ENCODE data around the gene USF1. TPM values are rescaled to one million over a fixed set of nuclear protein-coding genes. Genes with fewer than 3 reads are reported as not detected.
"Not testable (repeated sequence)": the region's sequence is repeated elsewhere in the genome, so short reads cannot be mapped to it uniquely, and the experiment has no call there.

USF1 gene
- total RNA-seq, 5 donors from 2014 or later (not counting 1 experiment from before 2014, with no cell fraction given): 65.4 to 96.1 (median 92.2) TPM

- no peak overlapping the region for H3K27ac ChIP-seq (ENCODE audit: low read length)
- CTCF ChIA-PET: interaction anchor here (0.5 to 2.5 kb wide), 19 partner anchors 10 to 679 kb away, joined by 3 to 23 read pairs (median 4); partner anchors contain the start of genes KLHDC9 (in 2 of the 2), ARHGAP30 (in 1 of the 2), F11R (in 1 of the 2) and USF1 (in 1 of the 2)
- peak overlapping the region; percentile 53 to 69 for H3K27ac Mint-ChIP-seq
Measured at GRCh38 chr1:160997323-160998038, 48.3 kb downstream of the USF1 start.

GRCh38 chr1:160996178-160996577 is 49.6 kb downstream of the USF1 start:
- Mint-ChIP-seq H3K9me3 (no peaks in the 10 kb centered on the region), H3K27ac (no peak overlapping the region), H3K4me3 (no peak overlapping the region), H3K4me1 (peaks cover 5 to 8% (median 5%) of the 10 kb centered on the region in 3 donors), H3K36me3 (peaks cover 23% of the 10 kb centered on the region), H3K27me3 (no peaks in the 10 kb centered on the region)
- CTCF ChIA-PET: interaction anchor here (0.7 to 2.2 kb wide), 6 partner anchors 25 to 905 kb away, joined by 3 to 7 read pairs (median 4); partner anchors contain the start of gene F11R (in 1 of the 2)
- WGBS (ENCODE audit: insufficient coverage): no CpG with 5 or more reads among the region's 3 CpGs
- H3K9me3 ChIP-seq: no peaks in the 10 kb centered on the region
- DNase-seq (no peak), ATAC-seq (replicated peaks in 1 of 4) (no peak)
- H3K27me3 ChIP-seq (replicated peaks in 1 of 2; ENCODE audit: control insufficient read depth in 2 of 2, extremely low read depth in 1 of 2, insufficient read depth in 2 of 2, low read length in 1 of 2): no peaks in the 10 kb centered on the region
- peaks cover 0 to 4% of the 10 kb centered on the region in 2 experiments for H3K4me1 ChIP-seq (ENCODE audit: control insufficient read depth in 1 of 2, extremely low read depth in 1 of 2, insufficient read depth in 2 of 2, low read length in 2 of 2)
- peaks cover 6 to 28% of the 10 kb centered on the region in 2 donors for H3K36me3 ChIP-seq (ENCODE audit: control insufficient read depth in 2 of 2, extremely low read depth in 1 of 2, insufficient read depth in 1 of 2, low read length in 1 of 2)
- no peak overlapping the region for H3K27ac ChIP-seq (ENCODE audit: low read length)
- POLR2A ChIA-PET: no interaction called here
- no peak overlapping the region for H3K4me3 ChIP-seq (ENCODE audit: control insufficient read depth in 1 of 2, extremely low read depth in 1 of 2, low read length in 1 of 2)

More at GRCh38 chr1:160997323-160998038, 48.3 kb downstream of the USF1 start:
- Histone ChIP-seq H3K4me1 (ENCODE audit: control insufficient read depth in 1 of 2, extremely low read depth in 1 of 2, insufficient read depth in 2 of 2, low read length in 2 of 2) (peaks cover 0 to 4% of the 10 kb centered on the region in 2 experiments), H3K36me3 (ENCODE audit: control insufficient read depth in 2 of 2, extremely low read depth in 1 of 2, insufficient read depth in 1 of 2, low read length in 1 of 2) (peaks cover 6 to 28% of the 10 kb centered on the region in 2 donors), H3K27me3 (replicated peaks in 1 of 2; ENCODE audit: control insufficient read depth in 2 of 2, extremely low read depth in 1 of 2, insufficient read depth in 2 of 2, low read length in 1 of 2) (no peaks in the 10 kb centered on the region), H3K9me3 (no peaks in the 10 kb centered on the region), H3K4me3 (ENCODE audit: control insufficient read depth in 1 of 2, extremely low read depth in 1 of 2, low read length in 1 of 2) (no peak overlapping the region)
- POLR2A ChIA-PET: interaction anchor here in 1 of 2 donors (0.6 to 1.0 kb wide), 3 partner anchors 24 to 155 kb away, joined by 3 to 5 read pairs (median 3); partner anchors contain the start of genes F11R, NIT1 and PFDN2
- 36% methylated on average over 1 of the region's 1 CpG for WGBS (ENCODE audit: insufficient coverage)
- Mint-ChIP-seq H3K27me3 (no peaks in the 10 kb centered on the region), H3K9me3 (no peaks in the 10 kb centered on the region), H3K4me1 (peaks cover 5 to 8% (median 5%) of the 10 kb centered on the region in 3 donors), H3K36me3 (peaks cover 27% of the 10 kb centered on the region), H3K4me3 (no peak overlapping the region)
- ATAC-seq (replicated peaks in 1 of 4): peak; percentile 76 to 87 (median 80)
- DNase-seq: peak in 29 of 35 experiments; percentile 12 to 66 (median 39)

- peak in 1 of 35 experiments; percentile 26 for DNase-seq
- H3K4me3 ChIP-seq (ENCODE audit: control insufficient read depth in 1 of 2, extremely low read depth in 1 of 2, low read length in 1 of 2): no peak overlapping the region
- WGBS (ENCODE audit: insufficient coverage): 55% methylated on average over 2 of the region's 14 CpGs
- H3K27ac Mint-ChIP-seq: no peak overlapping the region
- POLR2A ChIA-PET: no interaction called here
- no peaks in the 10 kb centered on the region for H3K27me3 ChIP-seq (replicated peaks in 1 of 2; ENCODE audit: control insufficient read depth in 2 of 2, extremely low read depth in 1 of 2, insufficient read depth in 2 of 2, low read length in 1 of 2)
- CTCF ChIA-PET: interaction anchor here in 1 of 2 donors (0.7 to 1.6 kb wide), 3 partner anchors 27 to 158 kb away, joined by 3 to 6 read pairs (median 4); partner anchors contain the start of gene F11R
- H3K27ac ChIP-seq (ENCODE audit: low read length): no peak overlapping the region
- H3K4me1 Mint-ChIP-seq: peaks cover 7 to 16% (median 7%) of the 10 kb centered on the region in 3 donors
- peaks cover 3 to 14% of the 10 kb centered on the region in 2 experiments for H3K4me1 ChIP-seq (ENCODE audit: control insufficient read depth in 1 of 2, extremely low read depth in 1 of 2, insufficient read depth in 2 of 2, low read length in 2 of 2)
- no peak overlapping the region for H3K4me3 Mint-ChIP-seq
- H3K36me3 ChIP-seq (ENCODE audit: control insufficient read depth in 2 of 2, extremely low read depth in 1 of 2, insufficient read depth in 1 of 2, low read length in 1 of 2): peaks cover 6% of the 10 kb centered on the region in 2 donors
- H3K36me3 Mint-ChIP-seq: peaks cover 4% of the 10 kb centered on the region
- no peaks in the 10 kb centered on the region for H3K27me3 Mint-ChIP-seq
- no peak for ATAC-seq (replicated peaks in 1 of 4)
- H3K9me3 ChIP-seq: no peaks in the 10 kb centered on the region
- no peaks in the 10 kb centered on the region for H3K9me3 Mint-ChIP-seq
Measured at GRCh38 chr1:160993544-160994193, 52.1 kb downstream of the USF1 start.

- not testable (repeated sequence) for H3K36me3 ChIP-seq (ENCODE audit: control insufficient read depth in 2 of 2, extremely low read depth in 1 of 2, insufficient read depth in 1 of 2, low read length in 1 of 2); H3K4me1 Mint-ChIP-seq; H3K27ac ChIP-seq (ENCODE audit: low read length); H3K9me3 ChIP-seq; ATAC-seq (replicated peaks in 1 of 4); H3K4me1 ChIP-seq (ENCODE audit: control insufficient read depth in 1 of 2, extremely low read depth in 1 of 2, insufficient read depth in 2 of 2, low read length in 2 of 2); H3K27me3 Mint-ChIP-seq; H3K27me3 ChIP-seq (replicated peaks in 1 of 2; ENCODE audit: control insufficient read depth in 2 of 2, extremely low read depth in 1 of 2, insufficient read depth in 2 of 2, low read length in 1 of 2); H3K4me3 Mint-ChIP-seq; DNase-seq; H3K36me3 Mint-ChIP-seq; H3K9me3 Mint-ChIP-seq; H3K4me3 ChIP-seq (ENCODE audit: control insufficient read depth in 1 of 2, extremely low read depth in 1 of 2, low read length in 1 of 2); H3K27ac Mint-ChIP-seq
- ChIA-PET CTCF (interaction anchor here (0.6 to 1.0 kb wide), 7 partner anchors 13 to 222 kb away, joined by 3 to 4 read pairs (median 4); no protein-coding TSS in a partner anchor), POLR2A (interaction anchor here (0.6 to 0.7 kb wide), 2 partner anchors 44 to 53 kb away, joined by 3 to 6 read pairs; no protein-coding TSS in a partner anchor)
- WGBS (ENCODE audit: insufficient coverage): no CpG with 5 or more reads among the region's 4 CpGs
Measured at GRCh38 chr1:160992036-160992435, 53.7 kb downstream of the USF1 start.

Other genes with a start within 250 kb of the USF1 start
- gene LY9, start 249.8 kb downstream of the USF1 start, total RNA-seq: 100 to 1,000 TPM in 3 of 5 donors, 10 to 100 TPM in 2; 95.4 to 127 (median 101) TPM
- gene CD244, start 183.1 kb downstream of the USF1 start, total RNA-seq: 10 to 100 TPM in 1 of 5 donors, 1 to 10 TPM in 4; 1.1 to 12.4 (median 2.9) TPM
- not detected for gene ITLN1, start 160.8 kb downstream of the USF1 start, total RNA-seq
- not detected for gene ITLN2, start 91.2 kb downstream of the USF1 start, total RNA-seq
- gene F11R, start 24.8 kb downstream of the USF1 start, total RNA-seq: 10 to 100 TPM; 14.6 to 21.0 (median 18.7) TPM
- gene TSTD1, start 7.0 kb downstream of the USF1 start, total RNA-seq: 100 to 1,000 TPM in 2 of 5 donors, 10 to 100 TPM in 3; 39.9 to 130 (median 94.8) TPM
- 100 to 1,000 TPM; 193 to 299 (median 279) TPM for gene ARHGAP30, start 23.9 kb upstream of the USF1 start, total RNA-seq
- under 1 TPM in 1 of 5 donors, not detected in 4; 0.06 TPM for gene NECTIN4, start 43.6 kb upstream of the USF1 start, total RNA-seq
- 1 to 10 TPM in 1 of 5 donors, under 1 TPM in 2, not detected in 2; 0.82 to 1.6 (median 0.86) TPM for gene KLHDC9, start 52.4 kb upstream of the USF1 start, total RNA-seq
- gene PFDN2, start 72.1 kb upstream of the USF1 start, total RNA-seq: 10 to 100 TPM; 32.4 to 48.3 (median 42.1) TPM
- 10 to 100 TPM; 23.4 to 44.7 (median 41.7) TPM for gene NIT1, start 72.1 kb upstream of the USF1 start, total RNA-seq
- 10 to 100 TPM; 34.3 to 43.6 (median 40.6) TPM for gene DEDD, start 86.7 kb upstream of the USF1 start, total RNA-seq
- gene UFC1, start 108.0 kb upstream of the USF1 start, total RNA-seq: 100 to 1,000 TPM in 2 of 5 donors, 10 to 100 TPM in 3; 82.9 to 109 (median 93.8) TPM
- 10 to 100 TPM; 37.4 to 69.0 (median 59.5) TPM for gene USP21, start 113.5 kb upstream of the USF1 start, total RNA-seq
- 10 to 100 TPM; 38.3 to 85.4 (median 69.2) TPM for gene PPOX, start 120.4 kb upstream of the USF1 start, total RNA-seq
- 10 to 100 TPM; 48.4 to 77.8 (median 69.3) TPM for gene B4GALT3, start 131.5 kb upstream of the USF1 start, total RNA-seq
- 1 to 10 TPM in 4 of 5 donors, under 1 TPM in 1; 0.86 to 1.8 (median 1.4) TPM for gene ADAMTS4, start 153.1 kb upstream of the USF1 start, total RNA-seq
- gene NDUFS2, start 156.4 kb upstream of the USF1 start, total RNA-seq: 10 to 100 TPM; 57.3 to 92.2 (median 88.2) TPM
- 1 to 10 TPM; 2.5 to 5.2 (median 3.5) TPM for gene FCER1G, start 169.3 kb upstream of the USF1 start, total RNA-seq
- 1 to 10 TPM in 3 of 5 donors, not detected in 2; 2.2 to 5.5 (median 3.7) TPM for gene APOA2, start 177.7 kb upstream of the USF1 start, total RNA-seq
- gene TOMM40L, start 180.1 kb upstream of the USF1 start, total RNA-seq: 10 to 100 TPM in 4 of 5 donors, 1 to 10 TPM in 1; 6.3 to 12.2 (median 11.0) TPM
- not detected for gene NR1I3, start 192.2 kb upstream of the USF1 start, total RNA-seq
- not detected for gene PCP4L1, start 212.8 kb upstream of the USF1 start, total RNA-seq